H1 (cell line): ENCODE results near the gene ENDOV. TPM values are rescaled to one million over a fixed set of nuclear protein-coding genes. Genes with fewer than 3 reads are reported as not detected.

ENCODE experiments used
- CTCF ChIA-PET: fragments of 300-600 bp; sonication (Branson Sonifier 250); formaldehyde crosslinking; loops from one replicate; lab custom pipeline; 2021; ENCODE audit not compliant: partially characterized antibody; lab: Charles Lee
- POLR2A ChIA-PET: fragments of 300-600 bp; sonication (Branson Sonifier 250); formaldehyde crosslinking; loops from one replicate; lab custom pipeline; 2021; ENCODE audit warnings: inconsistent platforms; ENCODE audit not compliant: partially characterized antibody; lab: Charles Lee
- DNase-seq, 2 experiments: peaks; one replicate each; pipeline versions ENCODE4 v3.0.0 to v3.0.0-alpha.2; 2010 to 2022; ENCODE audit warnings: low spot score in 2 of 2, low read depth in 1 of 2, mixed read lengths in 1 of 2
- FAIRE-seq: peaks from 2 replicates; lab custom pipeline; 2011; peaks lifted over from hg19 to GRCh38; lab: Jason Lieb, UNC
- H2AFZ ChIP-seq: 2 replicates; pipeline ENCODE4 v1.8.1; 2012; ENCODE audit warnings: low read length, inconsistent platforms
- H2AK5ac ChIP-seq: 2 replicates; pipeline ENCODE4 v1.6.1; 2013; ENCODE audit warnings: low read depth, low read length
- H2BK120ac ChIP-seq: replicated peaks from 2 replicates; pipeline ENCODE3; 2013; ENCODE audit warnings: low read depth, low read length, inconsistent platforms
- H2BK12ac ChIP-seq: 2 replicates; pipeline ENCODE4 v1.6.1; 2013; ENCODE audit warnings: low read depth, low read length
- H2BK15ac ChIP-seq: 2 replicates; pipeline ENCODE4 v1.6.1; 2013; ENCODE audit warnings: low read length
- H2BK20ac ChIP-seq: 2 replicates; pipeline ENCODE4 v1.6.1; 2013; ENCODE audit warnings: low read length
- H2BK5ac ChIP-seq: 2 replicates; pipeline ENCODE4 v1.6.1; 2013; ENCODE audit warnings: low read depth, low read length
- H3K14ac ChIP-seq: 2 replicates; pipeline ENCODE4 v1.6.1; 2013; ENCODE audit warnings: inconsistent platforms; ENCODE audit not compliant: insufficient read length
- H3K18ac ChIP-seq: 2 replicates; pipeline ENCODE4 v1.6.1; 2013; ENCODE audit warnings: low read length; ENCODE audit errors: extremely low read depth
- H3K23ac ChIP-seq: 2 replicates; pipeline ENCODE4 v1.6.1; 2013; ENCODE audit warnings: inconsistent platforms; ENCODE audit not compliant: insufficient read length
- H3K23me2 ChIP-seq: 2 replicates; pipeline ENCODE4 v1.6.1; 2013; ENCODE audit warnings: low read depth, low read length
- H3K27ac ChIP-seq: 2 replicates; pipeline ENCODE4 v1.6.1; 2011; ENCODE audit warnings: low read depth, low read length, inconsistent platforms
- H3K27me3 ChIP-seq, 4 experiments: replicated peaks in 1 of 4; 1 replicate in 1 of 4; 2 replicates in 3 of 4; pipeline versions ENCODE4 v1.6.1 to v1.8.1; 2011 to 2013; ENCODE audit warnings: low read length in 3 of 4, mild to moderate bottlenecking in 3 of 4, inconsistent platforms in 2 of 4, mixed read lengths in 2 of 4, moderate library complexity in 1 of 4; ENCODE audit not compliant: control insufficient read depth in 3 of 4, insufficient read depth in 3 of 4; ENCODE audit errors: extremely low read depth in 1 of 4
- H3K36me3 ChIP-seq, 4 experiments: 2 replicates each; pipeline versions ENCODE4 v1.6.1 to v1.8.1; 2011 to 2013; ENCODE audit warnings: mild to moderate bottlenecking in 4 of 4, low read length in 3 of 4, moderate library complexity in 2 of 4, control low read depth in 1 of 4, inconsistent platforms in 1 of 4; ENCODE audit not compliant: insufficient read depth in 4 of 4, control insufficient read depth in 2 of 4
- H3K4ac ChIP-seq: replicated peaks from 2 replicates; pipeline ENCODE3; 2013; ENCODE audit warnings: low read length, low read depth, mixed read lengths, inconsistent platforms; ENCODE audit not compliant: insufficient read length
- H3K4me1 ChIP-seq, 4 experiments: replicated peaks in 1 of 4; 1 replicate in 1 of 4; 2 replicates in 3 of 4; pipeline versions ENCODE4 v1.6.1 to v1.8.1; 2011 to 2013; ENCODE audit warnings: low read length in 3 of 4, inconsistent platforms in 2 of 4, mixed read lengths in 1 of 4; ENCODE audit not compliant: insufficient read depth in 4 of 4, control insufficient read depth in 3 of 4
- H3K4me2 ChIP-seq, 2 experiments: 2 replicates each; pipeline versions ENCODE4 v1.6.1 to v1.8.1; 2011 to 2013; ENCODE audit warnings: low read depth in 2 of 2, low read length in 2 of 2, control low read depth in 1 of 2, inconsistent platforms in 1 of 2, mild to moderate bottlenecking in 1 of 2; ENCODE audit not compliant: insufficient read depth in 1 of 2
- H3K4me3 ChIP-seq, 4 experiments: fragments of 200-600, 300-600 bp in 1 of 4; sonication (generic), shearing (Covaris generic), sonication (Bioruptor Twin) in 1 of 4; 2 replicates each; pipeline versions ENCODE4 v1.5.1 to v1.8.1; 2011 to 2016; ENCODE audit warnings: low read length in 4 of 4, low read depth in 3 of 4, control low read depth in 2 of 4, inconsistent platforms in 2 of 4, mild to moderate bottlenecking in 2 of 4, mixed read lengths in 1 of 4, moderate library complexity in 1 of 4; ENCODE audit not compliant: insufficient read depth in 2 of 4; ENCODE audit errors: extremely low read depth in 1 of 4
- H3K56ac ChIP-seq: replicated peaks from 2 replicates; pipeline ENCODE3; 2013; ENCODE audit warnings: low read depth, mild to moderate bottlenecking, mixed read lengths, low read length, inconsistent platforms; ENCODE audit not compliant: insufficient read length
- H3K79me1 ChIP-seq: 2 replicates; pipeline ENCODE4 v1.6.1; 2013; ENCODE audit warnings: low read depth, low read length, control low read depth
- H3K79me2 ChIP-seq, 2 experiments: 2 replicates each; pipeline versions ENCODE4 v1.6.1 to v1.8.1; 2012 to 2013; ENCODE audit warnings: low read length in 2 of 2, mild to moderate bottlenecking in 2 of 2, inconsistent platforms in 1 of 2; ENCODE audit not compliant: insufficient read depth in 2 of 2, control insufficient read depth in 1 of 2
- H3K9ac ChIP-seq, 4 experiments: replicated peaks in 1 of 4; 1 replicate in 1 of 4; 2 replicates in 3 of 4; pipeline versions ENCODE4 v1.6.1 to v1.8.1; 2011 to 2013; ENCODE audit warnings: low read depth in 3 of 4, low read length in 3 of 4, control low read depth in 2 of 4, mild to moderate bottlenecking in 2 of 4, moderate library complexity in 2 of 4, inconsistent platforms in 1 of 4; ENCODE audit errors: extremely low read depth in 1 of 4
- H3K9me3 ChIP-seq, 2 experiments: 2 replicates each; pipeline versions ENCODE4 v1.6.1 to v1.8.1; 2012 to 2013; ENCODE audit warnings: mild to moderate bottlenecking in 2 of 2, moderate library complexity in 2 of 2, control low read depth in 1 of 2, inconsistent platforms in 1 of 2, low read depth in 1 of 2, low read length in 1 of 2, mixed read lengths in 1 of 2; ENCODE audit not compliant: insufficient read depth in 2 of 2
- H4K20me1 ChIP-seq, 2 experiments: replicated peaks in 1 of 2; 2 replicates each; pipeline versions ENCODE3 to v1.8.1; 2011 to 2013; ENCODE audit warnings: inconsistent platforms in 2 of 2, low read length in 2 of 2, mild to moderate bottlenecking in 1 of 2; ENCODE audit not compliant: insufficient read depth in 2 of 2, control insufficient read depth in 1 of 2
- H4K5ac ChIP-seq: 2 replicates; pipeline ENCODE4 v1.6.1; 2013; ENCODE audit warnings: low read length, low read depth, mixed read lengths, inconsistent platforms; ENCODE audit not compliant: insufficient read length
- H4K8ac ChIP-seq: 2 replicates; pipeline ENCODE4 v1.8.0; 2013; ENCODE audit warnings: mild to moderate bottlenecking, moderate library complexity, low read length, inconsistent platforms; ENCODE audit not compliant: insufficient read depth; ENCODE audit errors: extremely low read depth
- H4K91ac ChIP-seq: replicated peaks from 2 replicates; pipeline ENCODE3; 2013; ENCODE audit warnings: low read length, mixed read lengths, inconsistent platforms; ENCODE audit not compliant: insufficient read length
- GABPA ChIP-seq: IDR thresholded peaks from 2 replicates; pipeline ENCODE4 v1.6.1; 2011; ENCODE audit warnings: mild to moderate bottlenecking, low read length, moderate library complexity, borderline replicate concordance; ENCODE audit not compliant: insufficient read depth
- HDAC2 ChIP-seq, 2 experiments: fragments of 300-600 bp in 1 of 2; sonication (generic) in 1 of 2; IDR thresholded peaks; 2 replicates each; pipeline ENCODE4 v1.6.1; 2011 to 2012; ENCODE audit warnings: low read depth in 2 of 2, low read length in 2 of 2, mild to moderate bottlenecking in 2 of 2, moderate library complexity in 2 of 2, borderline replicate concordance in 1 of 2, inconsistent platforms in 1 of 2
- MAX ChIP-seq: IDR thresholded peaks from 2 replicates; pipeline ENCODE4 v1.6.1; 2012; ENCODE audit warnings: inconsistent platforms
- RXRA ChIP-seq: IDR thresholded peaks from 2 replicates; pipeline ENCODE4 v1.6.1; 2011; ENCODE audit warnings: low read depth, mild to moderate bottlenecking, low read length, moderate library complexity; ENCODE audit not compliant: insufficient read depth
- SP2 ChIP-seq: IDR thresholded peaks from 2 replicates; pipeline ENCODE4 v1.6.1; 2012; ENCODE audit warnings: mild to moderate bottlenecking, low read length, inconsistent platforms
- SRF ChIP-seq: IDR thresholded peaks from 2 replicates; pipeline ENCODE4 v1.6.1; 2011; ENCODE audit warnings: mild to moderate bottlenecking, low read depth, low read length, moderate library complexity
- TBP ChIP-seq: IDR thresholded peaks from 2 replicates; pipeline ENCODE4 v1.6.1; 2011; ENCODE audit warnings: low read depth, low read length, improper control_type of control experiment
- TCF12 ChIP-seq: IDR thresholded peaks from 2 replicates; pipeline ENCODE4 v1.6.1; 2011; ENCODE audit warnings: low read depth, mild to moderate bottlenecking, low read length
- TEAD4 ChIP-seq: IDR thresholded peaks from 2 replicates; pipeline ENCODE4 v1.6.1; 2012; ENCODE audit warnings: low read depth, low read length, inconsistent platforms, mixed read lengths
- WGBS, 2 experiments: shearing (Covaris generic) in 1 of 2; methylation state at CpG; one replicate each; pipeline versions ENCODE4 v1.1.6 to v1.1.7; 2013 to 2015; ENCODE audit warnings: low lambda C conversion rate in 2 of 2, mixed read lengths in 2 of 2, inconsistent platforms in 1 of 2, low coverage in 1 of 2, missing lambda C conversion rate in 1 of 2; ENCODE audit not compliant: insufficient replicate concordance in 2 of 2, insufficient coverage in 1 of 2, insufficient read length in 1 of 2; ENCODE audit errors: extremely low coverage in 1 of 2, missing lambda C conversion rate in 1 of 2; 5-methylcytosine and 5-hydroxymethylcytosine counted together
- polyA plus RNA-seq, 7 experiments: library from polyadenylated mRNA; depleted of rRNA in 3 of 7; stranded (reverse) in 5 of 7; unstranded in 2 of 7; fragments of >200 nt in 5 of 7; fragments of 200-250 nt in 2 of 7; gene quantifications; 1 replicate in 5 of 7; 2 replicates in 1 of 7; 4 replicates in 1 of 7; pipeline versions ENCODE4 v1.2.1 to v1.2.3, GENCODE V29; 2011 to 2013; ENCODE audit warnings: missing spikeins in 2 of 7, mixed read lengths in 2 of 7
- total RNA-seq: library from RNA; stranded (reverse); fragmentation: NEBNext Ultra II Directional; extraction: Animal tissue kit (Norgen Biotek cat#: 25700); gene quantifications from 2 replicates; pipeline ENCODE4 v1.2.1, GENCODE V29; 2021

The ENDOV gene
- total and polyA plus RNA-seq, 2 of the 8 experiments (the other 6 are each of a cell fraction or from before 2014, with no cell fraction given) = 10.6 to 13.3 TPM

- Histone ChIP-seq H3K27me3 (no peaks in the 10 kb centered on the region; a peak in 1 of 7 replicates), H2AK5ac (no peak overlapping the region), H3K23me2 (no peaks in the 10 kb centered on the region), H4K8ac (no peak overlapping the region; the same call in none of the 2 replicates), H3K4me3 (no peak overlapping the region), H4K5ac (no peak overlapping the region), H2AFZ (no peak overlapping the region), H3K9me3 (no peaks in the 10 kb centered on the region), H2BK5ac (no peak overlapping the region), H4K20me1 (peaks cover 3 to 4% of the 10 kb centered on the region in 2 experiments), H3K23ac (no peak overlapping the region), H3K56ac (no peak overlapping the region), H2BK120ac (no peak overlapping the region), H3K18ac (no peak overlapping the region), H3K4me2 (no peak overlapping the region), H2BK15ac (no peak overlapping the region), H2BK12ac (no peak overlapping the region), H3K27ac (no peak overlapping the region), H3K4me1 (peaks cover 0 to 8% (median 2%) of the 10 kb centered on the region in 4 experiments; a peak in 3 of 7 replicates), H4K91ac (no peak overlapping the region), H3K9ac (no peak overlapping the region), H3K14ac (no peak overlapping the region), H3K36me3 (no peaks in the 10 kb centered on the region; a peak in 1 of 8 replicates), H3K79me2 (no peaks in the 10 kb centered on the region), H3K79me1 (no peaks in the 10 kb centered on the region), H2BK20ac (no peak overlapping the region), H3K4ac (no peak overlapping the region)
- CTCF ChIA-PET = interaction anchor here (0.9 to 3.9 kb wide), 13 partner anchors 7 to 544 kb away, joined by 3 to 21 read pairs (median 4); no protein-coding TSS in a partner anchor
- DNase-seq = no peak
- POLR2A ChIA-PET = interaction anchor here (1.1 kb wide), 1 partner anchor 47 kb away, joined by 3 read pairs; no protein-coding TSS in a partner anchor
- FAIRE-seq = no peak
- 90% methylated on average over 8 of the region's 9 CpGs; no CpG with 5 or more reads in 1 of the 2 experiments for WGBS, 2 experiments
- no peak for TF ChIP-seq GABPA
- no peak for TF ChIP-seq HDAC2 (IDR thresholded peaks at IDR 0.05; ENCODE audit: borderline replicate concordance in 1 of 2, low read depth in 2 of 2, low read length in 2 of 2)
- no peak for TF ChIP-seq TCF12
- no peak for TF ChIP-seq SRF
- no peak for TF ChIP-seq TBP
- no peak for TF ChIP-seq RXRA
- TF ChIP-seq MAX = no peak
- TF ChIP-seq SP2 = no peak
- TF ChIP-seq TEAD4 = no peak
These were observed 11.0 kb downstream of the ENDOV start for GRCh38 chr17:80425835-80426426.
